GM18511 (cell line): ENCODE measurements around the gene COL15A1.

Experiments
- ATAC-seq: cut with Tn5 transposase; IDR thresholded peaks from one replicate; pipeline ENCODE4 v1.9.1; 2021; ENCODE audit warnings: mild to moderate bottlenecking, moderate library complexity; ENCODE audit not compliant: unreplicated experiment

The COL15A1 gene

GRCh38 chr9:99103054-99103895, 159.6 kb downstream of the COL15A1 start:
- ATAC-seq, result no peak

GRCh38 chr9:99103901-99104458, 160.3 kb downstream of the COL15A1 start:
- ATAC-seq, result no peak

GRCh38 chr9:99104459-99105151, 160.9 kb downstream of the COL15A1 start, which contains the start of gene TGFBR1:
TGFBR1 (plus strand) TSS chr9:99105113; CDS start chr9:99105206, 93 bp downstream.
- peak; percentile 92 for ATAC-seq

DNA sequence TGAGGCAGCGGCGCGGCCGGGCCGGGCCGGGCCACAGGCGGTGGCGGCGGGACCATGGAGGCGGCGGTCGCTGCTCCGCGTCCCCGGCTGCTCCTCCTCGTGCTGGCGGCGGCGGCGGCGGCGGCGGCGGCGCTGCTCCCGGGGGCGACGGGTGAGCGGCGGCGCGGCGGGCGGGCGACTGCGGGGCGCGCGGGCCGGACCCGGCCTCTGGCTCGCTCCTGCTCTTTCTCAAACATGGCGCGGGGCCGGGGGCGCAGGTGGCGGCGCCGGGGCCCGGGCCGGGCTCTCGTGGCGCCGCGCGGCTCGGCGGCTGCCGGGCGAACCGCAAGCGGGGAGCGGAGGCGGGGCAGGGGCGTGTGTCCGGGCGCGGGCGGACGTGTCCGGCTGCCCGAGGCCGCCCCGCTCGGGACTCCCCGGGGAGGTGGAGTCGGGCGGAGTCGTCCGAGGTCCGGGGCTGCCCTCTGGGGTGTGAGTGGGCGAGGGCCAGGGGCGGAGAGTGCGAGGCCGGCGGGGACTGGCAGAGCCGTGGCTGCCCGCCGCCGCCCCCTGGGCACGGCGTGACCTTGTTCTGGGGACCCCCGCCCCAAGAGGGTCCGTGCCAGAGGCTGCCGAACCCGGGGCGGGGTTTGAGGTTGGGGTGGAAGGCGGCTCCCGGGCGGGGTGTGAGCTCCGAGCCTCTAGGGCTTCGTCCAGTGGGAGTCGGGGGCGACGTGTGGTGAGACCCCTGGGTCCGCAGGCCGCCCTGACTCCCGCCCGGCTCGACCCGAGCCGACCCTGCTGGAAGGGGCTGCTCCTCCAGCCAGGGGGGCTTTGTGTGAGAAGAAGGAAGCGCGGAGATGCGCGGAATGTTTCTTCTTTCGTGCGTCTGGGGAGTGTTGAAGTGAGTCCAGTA, 161.7 kb downstream of the COL15A1 start:
- ATAC-seq, result peak; percentile 65

DNA sequence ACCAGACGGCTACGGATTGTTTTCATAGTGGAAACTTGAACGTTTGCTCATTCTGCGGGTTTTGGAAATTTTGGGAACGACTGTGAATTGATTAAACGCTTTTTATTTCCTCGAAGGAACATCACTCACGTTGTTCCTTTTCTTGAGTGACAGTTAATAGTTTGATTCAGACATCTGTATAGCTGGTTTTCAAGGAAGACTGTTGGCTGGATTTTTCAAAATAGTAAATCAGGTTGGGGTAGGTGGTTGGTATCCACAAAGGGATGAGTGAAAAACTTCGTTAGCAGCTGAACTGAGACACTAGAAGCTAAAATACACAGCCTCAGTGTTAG, 162.3 kb downstream of the COL15A1 start:
- ATAC-seq, result no peak

GRCh38 chr9:99107421-99107820, 163.7 kb downstream of the COL15A1 start:
- ATAC-seq, result no peak

- ATAC-seq, result no peak
Measured at GRCh38 chr9:99108131-99108530, 164.4 kb downstream of the COL15A1 start.

- no peak for ATAC-seq
Measured at GRCh38 chr9:99109522-99109921, 165.8 kb downstream of the COL15A1 start.

GRCh38 chr9:99112750-99113413, 169.2 kb downstream of the COL15A1 start:
- no peak for ATAC-seq

DNA sequence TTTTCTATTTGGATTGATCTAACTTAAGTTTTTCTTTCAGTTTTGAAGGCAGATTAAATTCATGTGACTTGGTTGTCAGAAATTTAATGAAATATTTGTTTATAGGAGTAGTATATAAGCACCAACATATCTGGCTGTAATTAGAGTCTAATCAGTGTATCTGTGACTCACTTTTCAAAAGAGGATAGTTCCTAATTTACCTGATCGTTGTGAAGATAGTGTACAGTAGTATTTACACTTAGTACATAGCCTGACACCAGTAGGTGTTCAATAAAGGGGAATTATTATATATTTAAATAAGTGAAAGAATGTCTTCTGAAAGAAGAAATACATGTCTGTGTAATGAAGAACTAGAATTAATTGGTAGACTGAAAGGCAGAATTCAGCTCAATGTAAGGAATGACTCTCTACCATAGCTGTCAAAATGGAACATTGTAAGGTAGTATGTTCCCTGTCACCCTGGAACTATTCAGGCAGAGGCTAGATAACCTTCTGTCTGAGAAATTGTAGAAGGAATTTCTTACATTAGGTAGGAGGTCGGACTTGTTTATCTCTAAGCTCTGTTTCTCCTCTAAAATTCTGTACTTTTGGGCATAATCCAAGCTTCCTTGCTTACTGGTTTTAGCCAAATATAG, 169.8 kb downstream of the COL15A1 start:
- no peak for ATAC-seq

DNA sequence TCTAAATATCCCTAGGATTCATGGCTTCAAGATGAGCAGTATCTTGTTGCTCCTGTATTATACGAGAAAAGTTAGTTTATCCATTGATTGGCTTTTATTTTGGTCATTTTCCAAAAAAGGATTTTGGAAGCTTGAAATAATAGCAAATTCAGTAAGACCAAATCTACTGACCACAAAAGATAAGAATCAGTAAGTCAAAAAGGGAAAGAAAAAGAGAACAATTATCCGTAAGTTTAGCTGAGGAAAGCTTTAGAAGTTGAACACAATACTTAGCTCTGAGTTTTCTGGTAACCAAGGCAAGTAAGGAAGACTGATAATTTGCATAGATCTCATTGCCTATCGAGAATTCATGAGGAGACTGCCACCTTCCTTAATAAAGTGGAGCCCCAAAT, 170.3 kb downstream of the COL15A1 start:
- ATAC-seq, result no peak

GRCh38 chr9:99114846-99115500, 171.3 kb downstream of the COL15A1 start:
- ATAC-seq, result no peak

DNA sequence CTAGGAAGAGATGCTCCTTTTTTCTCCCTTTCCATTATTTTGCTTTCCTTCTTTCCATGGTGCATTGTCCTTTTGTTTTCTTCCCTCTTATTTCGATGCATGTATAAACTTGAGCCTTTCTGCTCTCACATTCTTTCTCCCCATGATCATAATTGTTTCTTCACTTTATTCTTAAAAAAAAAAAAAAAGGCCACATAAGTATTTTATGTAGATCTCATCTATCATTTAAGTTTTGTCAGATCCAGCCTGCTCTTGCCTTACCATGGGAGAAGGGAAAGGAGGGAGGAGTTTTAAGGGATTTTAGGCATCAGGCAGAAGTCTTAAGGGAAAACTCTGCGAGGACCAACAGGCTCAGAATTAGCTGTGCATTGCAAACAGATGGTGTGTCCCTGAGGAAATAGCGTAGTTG, 172.3 kb downstream of the COL15A1 start:
- no peak for ATAC-seq

DNA sequence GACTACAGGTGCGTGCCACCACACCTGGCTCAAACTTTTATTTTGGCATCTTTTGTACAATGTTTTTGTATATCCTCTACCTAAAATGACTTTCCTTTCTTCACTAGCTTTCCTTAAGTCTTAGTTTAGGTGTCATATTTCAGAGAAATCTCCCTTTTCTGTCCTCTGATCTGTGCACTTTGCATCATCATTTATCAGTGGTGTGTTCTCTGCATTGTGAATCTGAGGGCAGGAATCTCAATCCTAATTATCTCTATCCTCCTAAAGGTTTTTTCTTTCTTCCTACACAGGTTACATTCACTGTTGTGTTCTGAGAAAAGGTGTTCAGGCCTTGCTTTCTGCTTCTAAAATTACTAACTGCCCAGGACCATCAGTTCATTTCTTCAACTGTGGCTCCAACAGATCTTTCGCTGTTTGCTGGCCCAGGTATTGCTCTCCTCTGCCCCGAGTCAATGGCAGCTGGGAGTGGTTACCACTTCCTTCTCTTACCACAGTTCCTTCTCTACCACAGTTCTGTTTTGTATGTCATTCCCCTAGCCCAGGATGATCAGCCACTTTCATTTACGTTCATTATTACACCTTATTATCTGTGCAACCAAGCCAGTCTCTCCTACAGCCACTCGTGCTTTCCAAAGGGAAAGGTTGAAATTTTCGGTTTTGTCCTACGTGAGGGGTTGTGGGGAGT, 175.2 kb downstream of the COL15A1 start:
- peak; percentile 98 for ATAC-seq

- no peak for ATAC-seq
Measured at GRCh38 chr9:99119976-99120655, 176.4 kb downstream of the COL15A1 start.
